HTERT RPE-1 (cell line): ENCODE measurements around the gene QRICH1.

Source experiments
- in situ Hi-C: fragments of 300-500 bp; cut with MboI; formaldehyde crosslinking; loops from 4 replicates; pipeline ENCODE4 v1.14.3; 2020; ENCODE audit warnings: low sequenced_read_pairs

Gene QRICH1

DNA sequence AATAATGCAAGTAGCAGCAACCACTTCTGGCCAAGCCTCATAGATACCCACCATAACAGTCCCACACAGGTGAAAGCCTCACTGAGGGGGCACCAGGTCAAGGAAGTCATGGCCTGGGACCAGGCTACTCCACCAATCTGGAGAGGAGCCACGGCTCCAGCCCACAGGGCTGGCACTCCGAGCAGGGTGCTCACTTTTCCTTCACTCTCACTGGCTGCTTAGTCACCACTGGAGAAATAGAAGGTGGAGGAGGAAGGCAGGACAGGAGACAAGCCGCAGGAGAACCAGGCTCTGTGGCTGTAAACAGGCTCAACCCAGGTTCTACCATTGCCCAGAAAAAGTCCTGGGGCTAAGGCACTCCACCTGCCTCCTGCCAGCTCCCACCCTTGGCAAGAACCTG, 25.6 kb upstream of the QRICH1 start:
- in situ Hi-C loops: no loop called here

DNA sequence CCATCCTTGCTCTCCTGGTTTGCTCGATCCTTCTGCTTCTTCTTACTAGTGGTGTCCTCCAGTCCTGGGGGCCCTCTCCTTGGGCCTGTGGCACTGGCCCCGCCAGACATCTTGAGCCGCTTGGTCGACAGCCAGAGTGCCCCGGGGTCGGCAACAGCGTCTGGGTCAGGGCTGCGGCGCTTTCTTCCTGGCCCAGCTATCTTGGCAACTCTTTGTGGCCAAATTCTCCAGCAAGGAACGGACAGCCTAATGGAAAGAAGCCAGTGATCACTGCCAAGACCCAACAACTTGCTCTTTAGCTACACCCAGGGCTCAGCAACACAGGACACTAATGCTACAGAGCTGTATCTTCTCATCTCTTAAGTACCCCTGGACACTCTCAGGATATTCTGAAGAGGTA, 25.2 kb upstream of the QRICH1 start:
- in situ Hi-C loops: no loop called here

DNA sequence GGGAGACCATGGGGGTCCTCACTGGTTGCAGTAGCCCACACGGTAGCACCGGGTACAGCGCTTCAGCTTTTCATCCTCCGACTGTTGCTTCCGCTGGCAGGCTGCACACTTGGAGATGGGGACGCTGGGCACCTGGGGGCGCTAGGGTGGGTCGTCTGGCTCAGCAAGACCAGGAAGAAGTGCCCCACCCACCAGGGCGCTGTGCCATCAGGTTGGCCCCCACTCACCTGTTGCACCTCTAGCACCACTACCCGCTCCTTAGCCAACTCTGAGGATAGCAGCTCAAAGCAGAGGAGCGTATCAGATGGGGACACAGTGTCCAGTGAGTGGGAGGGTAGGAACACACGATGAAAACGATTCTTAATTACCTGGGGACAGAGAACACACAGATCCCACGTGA, 18.4 kb upstream of the QRICH1 start:
- in situ Hi-C loops: no loop called here

DNA sequence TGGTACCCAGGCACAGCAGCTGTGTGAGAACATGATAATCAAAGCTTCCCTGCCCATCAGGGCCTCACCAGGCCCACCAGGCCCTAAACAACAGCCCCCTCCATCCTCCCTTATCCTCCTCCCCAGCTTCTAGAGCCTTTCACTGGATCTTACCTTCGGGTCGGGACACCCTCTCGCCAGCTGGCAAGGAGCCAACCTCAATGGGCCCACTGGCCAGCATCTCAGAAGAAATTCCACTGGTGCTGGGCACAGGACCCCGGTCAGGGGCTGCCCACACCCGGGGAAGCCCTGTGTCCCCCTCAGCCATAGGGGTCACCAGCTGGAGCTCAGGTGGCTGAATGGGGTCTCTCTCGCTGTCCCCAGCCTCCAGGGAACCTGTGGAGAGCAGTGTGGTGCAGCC, 17.5 kb upstream of the QRICH1 start:
- in situ Hi-C loops: no loop called here

DNA sequence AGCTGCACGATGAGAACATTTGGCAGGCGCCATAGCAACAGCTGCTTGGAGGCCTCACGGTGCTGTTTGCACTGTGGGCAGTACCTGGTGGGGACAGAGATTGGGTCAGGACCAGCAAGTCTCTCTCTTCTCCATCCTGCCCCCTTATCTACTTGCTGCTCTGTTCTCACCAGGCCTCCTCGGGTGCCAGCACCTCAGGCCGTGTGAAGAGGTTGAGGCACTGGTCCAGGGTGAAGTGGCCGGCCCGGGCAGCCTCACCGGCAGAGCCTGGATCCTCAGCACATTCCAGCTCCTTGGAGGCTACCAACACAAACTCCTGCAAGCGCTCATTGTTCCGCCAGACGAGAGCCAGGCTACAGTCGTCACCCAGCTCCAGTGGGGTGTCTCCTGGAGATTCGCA, 16.9 kb upstream of the QRICH1 start:
- in situ Hi-C loops: no loop called here

DNA sequence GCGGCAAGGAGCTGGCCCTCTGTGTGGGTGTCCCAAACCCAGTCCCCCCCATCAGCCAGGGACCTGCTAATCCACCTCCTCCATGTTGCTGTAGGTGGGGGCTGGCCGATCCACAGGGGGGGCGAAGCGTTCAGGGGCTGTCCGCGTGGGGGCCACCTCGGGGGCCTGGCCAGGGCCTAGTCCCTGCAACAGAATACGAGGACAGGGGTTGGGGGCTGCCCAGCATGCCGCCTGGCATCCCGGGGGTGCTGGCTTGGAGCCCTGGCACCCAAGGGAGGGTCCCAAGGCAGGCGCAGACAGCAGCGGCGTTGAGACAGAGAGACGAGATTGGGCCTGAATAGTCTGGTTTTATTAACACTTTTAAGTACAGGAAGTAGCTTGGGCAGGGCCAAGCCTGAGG, 14.5 kb upstream of the QRICH1 start:
- in situ Hi-C loops: no loop called here

DNA sequence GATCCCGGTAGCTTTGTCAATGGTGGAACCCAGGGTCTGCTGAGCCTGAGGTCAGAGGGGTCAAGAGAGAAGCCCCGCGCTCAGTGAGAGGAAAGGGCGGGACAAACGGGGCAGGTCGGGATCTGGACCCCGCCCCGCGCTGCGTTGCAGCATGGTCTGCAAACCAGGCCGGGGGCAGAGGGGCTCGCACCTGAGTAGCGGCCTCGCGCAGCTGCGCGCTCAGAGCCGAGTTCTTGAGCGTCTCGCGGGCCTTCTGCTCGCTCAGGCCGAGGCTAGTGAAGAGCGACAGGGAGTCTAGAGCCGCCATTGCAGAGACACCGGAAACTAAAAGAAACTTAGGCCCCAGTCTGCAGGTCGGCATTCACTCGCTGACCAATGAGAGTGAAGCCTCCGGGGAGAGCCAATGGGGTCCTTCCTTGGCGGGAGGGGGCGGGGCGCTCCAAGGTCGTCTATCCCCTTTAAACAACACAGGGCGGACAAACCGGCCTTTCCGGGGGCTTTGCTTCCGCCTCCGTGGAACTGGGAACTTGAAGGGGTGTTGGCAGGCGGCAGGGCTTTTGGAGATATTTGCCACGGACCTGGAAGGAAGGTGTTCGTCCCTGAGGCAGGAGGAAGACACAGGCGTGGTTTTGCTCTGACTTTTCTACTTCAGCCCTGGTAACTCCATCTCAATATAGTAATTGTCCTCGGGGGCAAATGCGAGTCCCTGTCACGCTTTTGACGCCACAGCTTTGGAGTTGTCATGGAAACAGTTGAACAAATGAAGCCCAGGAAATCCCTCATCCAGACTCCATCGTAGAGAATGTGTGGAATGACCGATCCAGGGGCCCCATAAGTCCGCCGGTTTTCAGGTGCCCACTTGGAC, 10.8 kb upstream of the QRICH1 start, which contains the start of gene QARS1:
Gene QARS1 (minus strand): TSS at position 331 of the 865 bp plus-strand sequence. CDS start 24 bp downstream, at position 307.
- in situ Hi-C loops: no loop called here

DNA sequence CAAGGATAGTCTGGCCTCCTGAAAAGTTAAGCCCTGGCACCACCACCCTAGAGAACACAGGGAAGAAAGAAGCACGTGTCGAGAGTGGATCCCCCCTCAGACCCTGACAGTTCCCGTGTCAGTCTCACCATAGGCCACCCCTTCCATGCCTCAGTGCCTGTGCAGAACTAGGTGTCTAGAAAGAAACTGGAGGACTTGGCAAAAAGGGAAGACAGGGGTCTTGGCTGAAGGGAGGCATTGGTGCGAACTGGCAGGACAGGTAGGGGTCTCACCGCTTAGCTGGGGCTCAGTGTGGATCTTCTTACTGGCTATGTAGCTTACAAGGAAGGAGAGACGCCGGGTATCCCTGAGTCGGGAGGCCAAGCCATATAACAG, 10.2 kb upstream of the QRICH1 start:
- in situ Hi-C loops: no loop called here

DNA sequence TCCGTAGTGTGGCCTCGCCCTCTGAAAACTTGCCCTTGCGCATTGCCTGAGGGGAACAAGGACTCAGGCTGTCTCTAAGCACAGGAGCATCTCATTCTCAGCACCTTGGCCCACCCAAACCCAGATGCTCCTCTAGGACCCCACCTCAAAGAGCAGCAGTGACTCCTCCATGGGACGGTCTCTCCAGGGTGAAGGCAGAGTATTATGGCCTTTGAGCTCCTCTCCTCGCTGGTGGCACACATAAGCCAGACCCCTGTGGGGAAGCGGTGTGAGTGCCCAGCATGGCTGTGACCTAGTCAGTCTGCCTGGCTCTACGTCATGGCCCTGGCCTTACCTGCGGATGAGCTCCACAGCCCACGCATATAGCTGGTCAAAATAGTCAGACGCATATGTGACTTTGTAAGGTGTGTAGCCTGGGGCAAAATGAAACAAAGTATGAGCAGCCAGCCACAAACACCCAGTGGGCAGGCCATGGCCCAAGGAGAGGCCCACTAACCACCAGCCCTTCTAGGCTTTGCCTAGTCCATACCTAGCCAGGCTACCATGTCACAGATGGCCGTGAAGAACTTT, 6.3 kb upstream of the QRICH1 start:
- in situ Hi-C loops: no loop called here

DNA sequence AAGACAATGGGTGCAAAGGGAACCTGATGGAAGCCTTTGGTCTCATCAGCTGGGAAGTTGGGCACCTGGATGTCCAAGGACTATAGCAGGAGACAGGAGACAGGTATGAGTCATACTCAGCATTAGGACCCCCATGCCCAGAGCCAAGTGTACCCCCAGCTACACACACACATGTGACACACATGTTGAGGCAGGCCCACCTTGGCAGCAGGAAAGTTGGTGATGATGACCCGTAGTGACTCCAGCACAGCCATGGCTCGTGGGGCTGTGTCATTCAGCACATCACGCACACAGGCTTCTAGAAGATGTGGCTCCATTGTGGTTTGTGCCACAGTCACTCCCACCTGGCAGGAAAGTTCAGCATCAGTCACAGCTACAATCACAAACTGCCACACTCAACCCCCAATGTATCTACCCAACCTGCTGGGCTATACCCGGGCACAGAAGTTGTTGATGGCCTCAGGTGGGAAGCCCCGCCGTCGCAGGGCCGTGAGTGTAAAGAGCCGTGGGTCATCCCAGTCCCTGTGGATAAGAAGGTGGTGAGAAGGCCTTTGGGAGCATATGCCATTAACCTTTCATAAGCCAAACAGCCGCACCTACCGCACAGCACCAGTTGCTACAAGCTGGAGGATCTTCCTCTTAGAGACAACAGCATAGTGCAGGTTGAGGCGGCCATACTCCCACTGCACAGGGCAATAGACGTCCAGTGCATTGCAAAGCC, 5.2 kb upstream of the QRICH1 start:
- in situ Hi-C loops: no loop called here

DNA sequence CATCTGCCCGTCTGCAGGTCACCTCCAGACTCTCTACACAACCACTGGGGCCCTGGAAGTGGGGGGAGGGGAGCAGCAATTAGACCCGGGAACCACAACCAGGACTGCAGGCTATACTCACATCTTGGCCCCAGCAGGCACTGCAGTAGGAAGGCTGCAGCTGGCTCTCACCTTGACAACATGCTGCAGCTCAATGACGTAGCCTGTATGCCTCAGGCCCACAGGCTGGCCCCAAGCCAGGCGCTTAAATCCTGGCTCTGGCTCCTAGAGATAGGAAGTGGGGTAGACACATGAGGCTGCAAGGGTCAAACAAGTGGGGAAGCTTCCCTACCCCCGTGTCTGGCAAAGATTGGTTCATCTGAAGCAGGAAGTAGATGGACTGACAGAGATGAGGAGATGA, 4.6 kb upstream of the QRICH1 start:
- in situ Hi-C loops: no loop called here

DNA sequence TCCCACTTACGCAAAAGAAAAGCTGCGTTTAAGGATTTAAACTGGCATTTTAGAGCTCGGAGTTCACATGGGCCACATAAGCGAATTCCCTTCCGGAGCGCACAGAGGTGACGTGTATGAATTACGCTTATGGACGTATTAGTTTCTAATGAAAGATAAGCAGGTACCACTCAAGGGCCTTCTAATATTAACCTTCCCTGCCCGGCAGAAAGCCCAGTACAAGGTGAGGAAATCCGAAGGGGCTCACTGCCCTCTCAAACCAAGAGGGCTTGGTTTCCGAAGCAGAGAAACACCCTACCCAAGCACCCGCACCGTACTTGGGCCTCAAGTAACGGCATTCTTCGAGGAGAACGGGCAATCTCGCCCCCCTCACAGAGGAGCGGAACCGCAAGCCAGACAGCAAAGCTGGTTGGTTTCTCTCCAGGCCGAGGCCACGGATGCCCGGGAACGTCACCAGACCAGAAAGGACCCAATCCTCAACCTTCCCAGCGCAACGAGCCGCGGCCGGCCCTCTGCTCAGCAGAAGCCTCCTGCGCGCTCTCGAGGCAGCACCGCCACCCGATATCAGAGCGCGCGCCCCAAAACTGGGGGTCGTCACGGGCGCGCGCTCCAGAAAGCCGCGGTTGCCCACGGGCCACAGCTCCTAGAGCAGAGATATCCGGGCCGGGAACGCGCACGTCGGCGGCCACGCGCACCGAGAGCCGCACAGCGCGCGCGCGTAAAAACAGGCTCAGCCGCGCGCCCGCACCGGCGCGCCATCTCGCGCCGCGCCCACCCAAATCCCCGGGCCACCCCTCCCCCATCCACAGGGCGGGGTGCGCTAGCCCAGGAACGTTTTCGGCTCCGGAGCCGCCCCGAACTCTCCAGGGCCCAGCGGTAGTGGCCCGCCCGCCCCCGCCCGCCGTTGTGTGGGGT, 676 bp downstream of the QRICH1 start:
- in situ Hi-C loops: no loop called here

DNA sequence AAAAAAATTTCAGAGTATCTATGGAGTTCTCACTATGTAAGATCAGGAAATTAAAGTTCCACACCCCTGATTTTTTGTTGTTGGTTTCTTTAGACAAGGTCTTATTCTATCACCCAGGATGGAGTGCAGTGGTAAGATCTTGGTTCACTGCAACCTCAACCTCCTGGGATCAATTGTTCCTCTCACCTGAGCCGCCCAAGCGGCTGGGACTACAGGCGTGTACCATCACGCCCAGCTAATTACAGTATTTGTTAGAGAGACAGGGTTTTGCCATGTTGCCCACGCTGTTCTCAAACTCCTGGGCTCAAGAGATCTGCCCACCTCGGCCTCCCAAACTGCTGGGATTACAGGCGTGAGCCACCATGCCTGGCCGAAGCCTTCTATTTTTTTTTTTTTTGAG, 12.4 kb downstream of the QRICH1 start:
- in situ Hi-C loops: no loop called here

DNA sequence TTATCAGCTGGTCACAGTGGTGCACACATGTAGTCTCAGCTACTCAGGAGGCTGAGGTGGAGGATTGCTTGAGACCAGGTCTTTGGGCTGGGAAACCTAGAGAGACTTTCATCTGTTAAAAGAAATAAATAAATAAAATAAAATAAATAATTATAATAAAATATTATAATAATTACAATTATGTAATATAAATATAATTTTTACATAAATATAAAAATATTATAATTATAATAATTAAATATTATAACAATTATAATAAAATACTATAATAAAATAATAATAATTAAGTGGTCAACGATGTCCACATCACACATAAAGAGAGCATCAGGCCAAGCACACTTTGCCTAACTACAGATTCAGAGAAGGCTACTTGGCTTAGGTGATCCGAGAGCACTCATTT, 14.6 kb downstream of the QRICH1 start:
- in situ Hi-C loops: no loop called here

DNA sequence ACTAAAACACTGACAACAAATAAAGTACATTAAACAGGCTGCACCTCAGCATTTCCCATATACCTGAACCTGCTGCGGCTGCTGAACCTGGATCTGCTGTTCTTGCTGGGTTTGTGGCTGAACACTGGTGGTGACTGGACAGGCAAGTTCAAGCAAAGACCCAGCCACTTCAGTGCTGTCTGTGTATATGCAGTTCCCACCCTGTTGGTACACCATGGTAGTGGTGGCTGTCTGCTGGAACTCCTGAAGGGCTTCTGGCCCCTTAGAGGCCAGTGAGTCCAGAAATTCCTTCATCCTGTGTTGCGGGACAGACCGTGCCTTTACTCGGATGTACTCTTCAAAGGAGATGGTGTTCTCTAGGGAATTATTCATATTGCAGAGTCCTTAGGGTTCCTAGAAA, 17.2 kb downstream of the QRICH1 start:
- in situ Hi-C loops: no loop called here

DNA sequence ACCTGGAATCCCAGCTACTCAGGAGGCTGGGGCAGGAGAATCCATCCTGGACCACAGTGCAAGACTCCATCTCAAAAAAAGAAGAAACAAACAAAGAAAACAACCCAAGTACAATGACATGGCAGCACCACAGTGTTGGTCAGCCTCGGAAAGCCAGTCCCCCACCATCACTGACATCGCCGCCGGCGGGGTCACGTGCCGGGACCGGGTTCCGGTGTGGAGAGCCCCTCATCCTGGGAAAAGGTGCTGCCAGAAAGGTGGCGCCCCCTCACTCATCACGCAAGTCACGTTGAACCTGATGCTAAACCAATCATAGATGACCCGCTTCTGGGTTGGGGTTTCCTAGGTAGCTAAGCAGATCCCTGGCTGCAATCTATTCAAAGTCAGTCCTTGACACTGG, 17.8 kb downstream of the QRICH1 start:
- in situ Hi-C loops: no loop called here

DNA sequence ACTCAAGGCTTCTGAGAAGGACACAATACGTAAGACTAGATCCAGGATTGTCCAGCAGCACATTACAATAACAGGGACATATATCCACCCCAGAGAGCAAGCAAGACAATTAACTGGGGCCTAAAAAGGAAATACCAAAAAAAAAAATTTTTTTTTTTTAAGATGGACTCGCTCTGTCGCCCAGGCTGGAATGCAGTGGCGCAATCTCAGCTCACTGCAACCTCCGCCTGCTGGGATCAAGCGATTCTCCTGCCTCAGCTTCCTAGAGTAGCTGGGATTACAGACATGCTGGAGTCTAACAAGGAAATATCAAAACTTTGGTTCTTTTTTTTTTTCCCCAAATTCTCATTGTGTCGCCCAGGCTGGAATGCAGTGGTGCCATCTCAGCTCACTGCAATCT, 35.9 kb downstream of the QRICH1 start:
- in situ Hi-C loops: no loop called here

DNA sequence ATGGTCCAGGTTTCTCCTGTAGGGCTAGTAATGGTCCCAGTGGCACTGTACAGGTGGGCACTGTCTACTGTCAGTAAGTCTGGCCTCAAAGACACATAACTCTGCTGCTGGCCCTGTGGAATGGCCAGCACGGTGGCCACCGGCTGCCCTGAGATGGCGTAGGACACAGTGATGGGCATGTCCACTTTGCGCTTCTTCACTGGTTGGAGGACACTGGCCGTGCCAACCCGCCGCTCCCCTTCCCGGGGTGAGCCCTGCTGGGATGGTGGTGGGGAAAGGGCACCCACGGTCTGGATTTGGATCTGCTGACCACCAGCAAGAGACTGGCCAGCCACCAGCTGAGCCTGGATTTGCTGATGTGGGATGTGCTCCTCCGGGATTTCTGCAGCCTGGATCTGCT, 36.6 kb downstream of the QRICH1 start:
- in situ Hi-C loops: no loop called here

DNA sequence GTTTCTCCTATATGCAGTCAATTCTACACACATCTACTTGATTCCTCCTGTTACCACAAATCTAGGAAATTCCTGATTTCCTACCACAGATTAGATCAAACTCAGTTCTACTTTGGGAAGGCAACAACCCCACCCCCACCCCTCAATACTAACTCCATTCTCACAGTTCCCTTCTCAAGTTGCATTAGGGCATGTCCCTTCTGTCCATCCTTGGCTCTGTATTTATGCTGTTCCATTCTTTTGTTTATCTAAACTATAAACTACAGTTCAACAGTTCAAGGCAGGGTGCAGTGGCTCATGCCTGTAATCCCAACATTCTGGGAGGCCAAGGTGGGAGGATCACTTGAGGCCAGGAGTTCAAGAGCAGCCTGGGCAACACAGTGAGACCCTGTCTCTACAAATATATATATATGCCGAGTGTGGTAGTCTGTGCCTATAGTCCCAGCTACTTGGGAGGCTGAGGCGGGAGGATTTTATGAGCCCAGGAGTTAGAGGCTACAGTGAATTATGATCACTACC, 39.5 kb downstream of the QRICH1 start:
- in situ Hi-C loops: no loop called here

DNA sequence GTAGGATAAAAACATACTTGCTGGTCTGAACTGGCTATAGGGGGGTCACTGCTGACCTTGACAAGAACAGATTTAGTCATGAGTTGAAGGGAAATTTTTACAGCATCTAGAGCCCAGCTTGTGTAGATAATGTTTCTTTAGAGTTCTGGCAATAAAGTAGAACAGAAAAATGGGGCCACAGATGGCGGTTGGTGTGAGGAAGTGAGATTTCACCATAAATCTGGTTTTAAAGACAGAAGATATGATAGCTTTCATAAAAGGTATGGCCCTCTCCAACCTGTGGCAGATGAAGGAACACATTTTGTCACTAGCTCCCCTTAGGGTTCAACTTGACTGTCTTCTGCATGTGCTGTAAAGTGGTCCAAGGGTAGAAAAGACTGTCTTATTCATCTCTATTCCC, 40.3 kb downstream of the QRICH1 start:
- in situ Hi-C loops: no loop called here

DNA sequence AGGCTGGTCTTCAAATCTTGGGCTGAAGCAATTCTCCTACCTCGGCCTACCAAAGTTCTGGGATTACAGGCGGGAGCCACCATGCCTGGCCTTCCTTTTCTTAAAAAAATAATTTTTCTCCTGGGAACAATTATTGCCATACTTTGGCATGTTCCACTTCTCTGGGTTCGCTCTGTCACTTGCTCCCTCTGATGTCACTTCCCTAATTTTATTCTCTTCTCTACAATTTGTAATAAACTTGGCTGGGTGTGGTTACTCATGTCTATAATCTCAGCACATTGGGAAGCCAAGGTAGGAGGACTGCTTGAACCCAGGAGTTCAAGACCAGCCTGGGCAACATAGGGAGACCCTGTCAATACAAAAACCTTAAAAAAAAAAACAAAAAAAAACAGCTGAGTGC, 58.6 kb downstream of the QRICH1 start:
- in situ Hi-C loops: no loop called here
